Panc1 (cell line): ENCODE measurements around the gene HES6. TPM values are rescaled to one million over a fixed set of nuclear protein-coding genes. Genes with fewer than 3 reads are reported as not detected.

ENCODE experiments used
- ATAC-seq: fragments of 200-7000 bp; cut with Tn5 transposase; 2 replicates; pipeline ENCODE4 v1.9.1; 2020; ENCODE audit warnings: mild to moderate bottlenecking, moderate library complexity
- BruUV-seq: library from RNA; stranded (reverse); fragments of 400-500 nt; replicated peaks from 2 replicates; lab custom pipeline; 2021; lab: Mats Ljungman, UMichigan
- CTCF ChIA-PET: fragments of 300-600 bp; sonication (Branson Sonifier 250); formaldehyde crosslinking; loops from one replicate; lab custom pipeline; 2022; ENCODE audit warnings: antibody characterized with exemption; lab: Charles Lee
- POLR2A ChIA-PET: fragments of 300-600 bp; sonication (Branson Sonifier 250); formaldehyde crosslinking; loops from one replicate; lab custom pipeline; 2022; ENCODE audit warnings: antibody characterized with exemption; lab: Charles Lee
- DNase-seq: peaks from one replicate; pipeline ENCODE4 v3.0.0-alpha.2; 2010; ENCODE audit warnings: low read depth, low spot score
- H3K27ac ChIP-seq: 2 replicates; pipeline ENCODE4 v1.5.1; 2011; ENCODE audit warnings: mild to moderate bottlenecking, low read length, inconsistent platforms
- H3K27me3 ChIP-seq: fragments of 200-500 bp; sonication (Bioruptor generic); 2 replicates; pipeline ENCODE4 v1.6.0; 2014; ENCODE audit warnings: low read length, inconsistent platforms; ENCODE audit not compliant: control insufficient read depth, insufficient read depth
- H3K36me3 ChIP-seq: fragments of 200-500 bp; sonication (Bioruptor generic); 2 replicates; pipeline ENCODE4 v1.5.1; 2014; ENCODE audit warnings: inconsistent platforms, mild to moderate bottlenecking, low read length, moderate library complexity; ENCODE audit not compliant: control insufficient read depth, insufficient read depth
- H3K4me1 ChIP-seq: 2 replicates; pipeline ENCODE4 v1.5.1; 2011; ENCODE audit warnings: inconsistent platforms, mild to moderate bottlenecking, low read length, moderate library complexity; ENCODE audit not compliant: control insufficient read depth, insufficient read depth
- H3K4me3 ChIP-seq, 2 experiments: 2 replicates each; pipeline ENCODE4 v1.5.1; 2011 to 2012; ENCODE audit warnings: low read depth in 2 of 2, low read length in 2 of 2, mild to moderate bottlenecking in 2 of 2, inconsistent platforms in 1 of 2, moderate library complexity in 1 of 2
- H3K9me3 ChIP-seq: fragments of 200-500 bp; sonication (Bioruptor generic); 2 replicates; pipeline ENCODE4 v1.5.1; 2014; ENCODE audit warnings: low read depth, mild to moderate bottlenecking, inconsistent platforms, low read length, moderate library complexity; ENCODE audit not compliant: control insufficient read depth, insufficient read depth
- CTCF ChIP-seq: fragments of 450-650 bp; IDR thresholded peaks from 2 replicates; pipeline ENCODE4 v1.5.1; 2017; ENCODE audit warnings: mild to moderate bottlenecking
- POLR2AphosphoS5 ChIP-seq: IDR thresholded peaks from 2 replicates; pipeline ENCODE4 v1.6.1; 2012; ENCODE audit warnings: mild to moderate bottlenecking, low read depth, low read length, moderate library complexity
- REST ChIP-seq, 2 experiments: IDR thresholded peaks; 2 replicates each; pipeline ENCODE4 v1.6.1; 2011 to 2012; ENCODE audit warnings: low read depth in 2 of 2, control low read depth in 1 of 2, low read length in 1 of 2, mild to moderate bottlenecking in 1 of 2, moderate library complexity in 1 of 2; ENCODE audit not compliant: insufficient read depth in 1 of 2
- SIN3A ChIP-seq: IDR thresholded peaks from 2 replicates; pipeline ENCODE4 v1.6.1; 2012; ENCODE audit warnings: low read depth, mild to moderate bottlenecking, low read length, moderate library complexity, borderline replicate concordance; ENCODE audit not compliant: insufficient read depth
- TCF7L2 ChIP-seq: IDR thresholded peaks from 2 replicates; pipeline ENCODE4 v1.6.1; 2011; ENCODE audit warnings: mild to moderate bottlenecking, low read depth, low read length, inconsistent platforms
- in situ Hi-C: cut with HindIII; loops from 2 replicates; pipeline ENCODE4 v1.10.0; 2016; ENCODE audit warnings: low sequenced_read_pairs, low pct_unique_long_range_greater_than_20kb
- intact Hi-C: fragments of 100-400 bp; cut with micrococcal nuclease; formaldehyde crosslinking; loops from one replicate; pipeline ENCODE4 v1.10.0; 2022; ENCODE audit not compliant: unreplicated experiment
- total RNA-seq: library from RNA; stranded (reverse); gene quantifications from one replicate; pipeline ENCODE4 v1.2.1, GENCODE V29; 2021; ENCODE audit not compliant: unreplicated experiment

Gene HES6
- total RNA-seq, 1 experiment from 2014 or later, result 42.0 TPM

GRCh38 chr2:238280083-238280825 lies 40.4 kb upstream of the HES6 start:
- H3K9me3 ChIP-seq, result no peaks in the 10 kb centered on the region
- H3K27ac ChIP-seq, result no peak overlapping the region
- TSS peak; percentile 28 for BruUV-seq
- intact Hi-C loops (no loop called here), in situ Hi-C loops (no loop called here)
- ATAC-seq, result no peak
- DNase-seq, result no peak
- H3K27me3 ChIP-seq, result no peaks in the 10 kb centered on the region
- no peaks in the 10 kb centered on the region for H3K36me3 ChIP-seq
- ChIA-PET POLR2A (no interaction called here), CTCF (no interaction called here)
- no peak for TF ChIP-seq SIN3A
- H3K4me1 ChIP-seq, result peaks cover 8% of the 10 kb centered on the region
- no peak overlapping the region for H3K4me3 ChIP-seq

- in situ Hi-C loops, result no loop called here
Observed at GRCh38 chr2:238279324-238279682, 39.5 kb upstream of the HES6 start.

More at GRCh38 chr2:238279324-238279682, 39.5 kb upstream of the HES6 start:
- POLR2A ChIA-PET, result no interaction called here
- Histone ChIP-seq H3K36me3 (no peaks in the 10 kb centered on the region), H3K27ac (no peak overlapping the region), H3K9me3 (no peaks in the 10 kb centered on the region), H3K4me1 (no peaks in the 10 kb centered on the region), H3K4me3 (no peak overlapping the region), H3K27me3 (no peaks in the 10 kb centered on the region)
- BruUV-seq, result no TSS peak
- TF ChIP-seq SIN3A (no peak), POLR2AphosphoS5 (no peak), TCF7L2 (no peak), REST (IDR thresholded peaks at IDR 0.05; ENCODE audit: insufficient read depth in 1 of 2, low read depth in 2 of 2, low read length in 1 of 2) (no peak), CTCF (no peak)
- DNase-seq (no peak), ATAC-seq (no peak)
- CTCF ChIA-PET, result no interaction called here
- intact Hi-C loops, result no loop called here
